Neural progenitor cell (in vitro differentiated cells): Measurements from ENCODE around the gene TRMT10B. TPM values are rescaled to one million over a fixed set of nuclear protein-coding genes. Genes with fewer than 3 reads are reported as not detected.
"Not testable (repeated sequence)": the region's sequence is repeated elsewhere in the genome, so short reads cannot be mapped to it uniquely, and the experiment has no call there.

Experiments
- DNase-seq: peaks from one replicate; pipeline ENCODE4 v3.0.0-alpha.2; 2016; ENCODE audit warnings: low spot score
- H2AFZ ChIP-seq: fragments of 200-600 bp; sonication (generic); replicated peaks from 2 replicates; pipeline ENCODE4 v1.6.1; 2016; ENCODE audit warnings: antibody characterized with exemption
- H3F3A ChIP-seq: fragments of 200-600 bp; sonication (generic); 2 replicates; pipeline ENCODE4 v1.6.1; 2016; ENCODE audit warnings: antibody characterized with exemption, low read depth
- H3K27ac ChIP-seq: fragments of 200-600 bp; sonication (generic); 2 replicates; pipeline ENCODE4 v1.5.1; 2016; ENCODE audit warnings: mild to moderate bottlenecking
- H3K27me3 ChIP-seq: fragments of 200-600 bp; sonication (generic); 2 replicates; pipeline ENCODE4 v1.6.1; 2016; ENCODE audit warnings: mild to moderate bottlenecking, moderate library complexity
- H3K36me3 ChIP-seq: fragments of 200-600 bp; sonication (generic); 2 replicates; pipeline ENCODE4 v1.5.1; 2016
- H3K4me1 ChIP-seq: fragments of 200-600 bp; sonication (generic); 2 replicates; pipeline ENCODE4 v1.6.1; 2016; ENCODE audit warnings: mixed run types
- H3K4me2 ChIP-seq: fragments of 200-600 bp; sonication (generic); 2 replicates; pipeline ENCODE4 v1.6.1; 2016
- H3K4me3 ChIP-seq: fragments of 200-600 bp; sonication (generic); 2 replicates; pipeline ENCODE4 v1.5.1; 2016
- H3K79me2 ChIP-seq: fragments of 200-600 bp; sonication (generic); 2 replicates; pipeline ENCODE4 v1.6.1; 2016; ENCODE audit warnings: low read depth
- H3K9ac ChIP-seq: fragments of 200-600 bp; sonication (generic); 2 replicates; pipeline ENCODE4 v1.6.1; 2016
- H3K9me3 ChIP-seq: fragments of 200-600 bp; sonication (generic); 2 replicates; pipeline ENCODE4 v1.5.1; 2016; ENCODE audit warnings: low read depth
- H4K20me1 ChIP-seq: fragments of 200-600 bp; sonication (generic); 2 replicates; pipeline ENCODE4 v1.6.1; 2016; ENCODE audit warnings: low read depth
- H3K27ac Mint-ChIP-seq: 3 replicates; pipeline ENCODE4 v1.8.0; 2021; ENCODE audit warnings: mixed read lengths
- H3K27me3 Mint-ChIP-seq: 2 replicates; pipeline ENCODE4 v1.8.0; 2022; ENCODE audit warnings: low read depth, mild to moderate bottlenecking, inconsistent platforms, moderate library complexity, mixed read lengths; ENCODE audit not compliant: insufficient read depth
- H3K36me3 Mint-ChIP-seq: 3 replicates; pipeline ENCODE4 v1.8.0; 2021; ENCODE audit warnings: mixed read lengths
- H3K4me1 Mint-ChIP-seq: 3 replicates; pipeline ENCODE4 v1.8.0; 2021; ENCODE audit warnings: mixed read lengths
- H3K4me3 Mint-ChIP-seq: 3 replicates; pipeline ENCODE4 v1.8.0; 2021; ENCODE audit warnings: mild to moderate bottlenecking, moderate library complexity, mixed read lengths
- H3K9me3 Mint-ChIP-seq: 3 replicates; pipeline ENCODE4 v1.8.0; 2020; ENCODE audit warnings: mixed read lengths
- EZH2 ChIP-seq: fragments of 200-600 bp; sonication (generic); IDR thresholded peaks from 2 replicates; pipeline ENCODE4 v1.6.1; 2017; ENCODE audit warnings: antibody characterized with exemption, mild to moderate bottlenecking, moderate library complexity
- EZH2phosphoT487 ChIP-seq: fragments of 200-600 bp; sonication (generic); IDR thresholded peaks from 2 replicates; pipeline ENCODE4 v1.6.1; 2017; ENCODE audit warnings: antibody characterized with exemption
- total RNA-seq: library from RNA; depleted of rRNA; stranded (reverse); fragments of >200 nt; gene quantifications from 2 replicates; pipeline ENCODE4 v1.2.3, GENCODE V29; 2015; ENCODE audit warnings: low replicate concordance
- TF ChIP-seq, protein P1 (sequence below): fragments of 200-600 bp; sonication (generic); IDR thresholded peaks from 2 replicates; pipeline ENCODE4 v1.5.1; 2017; ENCODE audit warnings: antibody characterized with exemption, mild to moderate bottlenecking

TRMT10B gene
- total RNA-seq, 1 donor from 2014 or later: 5.4 TPM

GRCh38 chr9:37761511-37761910, 7.9 kb downstream of the TRMT10B start:
- Histone ChIP-seq H3K36me3 (no peaks in the 10 kb centered on the region), H3F3A (no peaks in the 10 kb centered on the region), H3K27me3 (no peaks in the 10 kb centered on the region), H3K9me3 (no peaks in the 10 kb centered on the region), H3K4me1 (no peaks in the 10 kb centered on the region), H2AFZ (no peak overlapping the region), H4K20me1 (peaks cover 3% of the 10 kb centered on the region), H3K4me3 (no peak overlapping the region), H3K9ac (no peak overlapping the region), H3K4me2 (no peak overlapping the region), H3K79me2 (no peaks in the 10 kb centered on the region), H3K27ac (no peak overlapping the region)
- Mint-ChIP-seq H3K4me1 (no peaks in the 10 kb centered on the region), H3K27me3 (no peaks in the 10 kb centered on the region), H3K36me3 (peaks cover 11% of the 10 kb centered on the region), H3K9me3 (no peaks in the 10 kb centered on the region), H3K27ac (no peak overlapping the region), H3K4me3 (no peak overlapping the region)
- TF ChIP-seq EZH2 (no peak), EZH2phosphoT487 (no peak)
- TF ChIP-seq, protein P1, sequence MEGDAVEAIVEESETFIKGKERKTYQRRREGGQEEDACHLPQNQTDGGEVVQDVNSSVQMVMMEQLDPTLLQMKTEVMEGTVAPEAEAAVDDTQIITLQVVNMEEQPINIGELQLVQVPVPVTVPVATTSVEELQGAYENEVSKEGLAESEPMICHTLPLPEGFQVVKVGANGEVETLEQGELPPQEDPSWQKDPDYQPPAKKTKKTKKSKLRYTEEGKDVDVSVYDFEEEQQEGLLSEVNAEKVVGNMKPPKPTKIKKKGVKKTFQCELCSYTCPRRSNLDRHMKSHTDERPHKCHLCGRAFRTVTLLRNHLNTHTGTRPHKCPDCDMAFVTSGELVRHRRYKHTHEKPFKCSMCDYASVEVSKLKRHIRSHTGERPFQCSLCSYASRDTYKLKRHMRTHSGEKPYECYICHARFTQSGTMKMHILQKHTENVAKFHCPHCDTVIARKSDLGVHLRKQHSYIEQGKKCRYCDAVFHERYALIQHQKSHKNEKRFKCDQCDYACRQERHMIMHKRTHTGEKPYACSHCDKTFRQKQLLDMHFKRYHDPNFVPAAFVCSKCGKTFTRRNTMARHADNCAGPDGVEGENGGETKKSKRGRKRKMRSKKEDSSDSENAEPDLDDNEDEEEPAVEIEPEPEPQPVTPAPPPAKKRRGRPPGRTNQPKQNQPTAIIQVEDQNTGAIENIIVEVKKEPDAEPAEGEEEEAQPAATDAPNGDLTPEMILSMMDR: no peak
- no peak for DNase-seq

- peaks cover 14% of the 10 kb centered on the region for H3K36me3 Mint-ChIP-seq
- not testable (repeated sequence) for H3K4me3 ChIP-seq, H2AFZ ChIP-seq, H3K79me2 ChIP-seq, H3K9me3 Mint-ChIP-seq, H3K4me1 Mint-ChIP-seq, H3K27ac ChIP-seq, H4K20me1 ChIP-seq, H3K36me3 ChIP-seq, H3K4me3 Mint-ChIP-seq, H3F3A ChIP-seq, DNase-seq, H3K4me2 ChIP-seq, H3K4me1 ChIP-seq, H3K27me3 Mint-ChIP-seq, H3K27me3 ChIP-seq, H3K27ac Mint-ChIP-seq, H3K9me3 ChIP-seq, H3K9ac ChIP-seq
Observed at GRCh38 chr9:37765263-37765662, 11.7 kb downstream of the TRMT10B start.

- Mint-ChIP-seq H3K27me3 (no peaks in the 10 kb centered on the region), H3K4me1 (no peaks in the 10 kb centered on the region), H3K36me3 (peaks cover 9% of the 10 kb centered on the region), H3K4me3 (no peak overlapping the region), H3K27ac (no peak overlapping the region), H3K9me3 (no peaks in the 10 kb centered on the region)
- Histone ChIP-seq H3F3A (peaks cover 3% of the 10 kb centered on the region), H2AFZ (no peak overlapping the region), H3K27me3 (no peaks in the 10 kb centered on the region), H3K4me2 (no peak overlapping the region), H3K9ac (no peak overlapping the region), H3K79me2 (no peaks in the 10 kb centered on the region), H4K20me1 (no peaks in the 10 kb centered on the region), H3K27ac (no peak overlapping the region), H3K4me3 (no peak overlapping the region), H3K36me3 (no peaks in the 10 kb centered on the region), H3K4me1 (no peaks in the 10 kb centered on the region), H3K9me3 (no peaks in the 10 kb centered on the region)
- no peak for DNase-seq
- TF ChIP-seq EZH2: no peak
- no peak for TF ChIP-seq EZH2phosphoT487
- TF ChIP-seq, protein P1: no peak
Observed at GRCh38 chr9:37769306-37769705, 15.7 kb downstream of the TRMT10B start.

DNA sequence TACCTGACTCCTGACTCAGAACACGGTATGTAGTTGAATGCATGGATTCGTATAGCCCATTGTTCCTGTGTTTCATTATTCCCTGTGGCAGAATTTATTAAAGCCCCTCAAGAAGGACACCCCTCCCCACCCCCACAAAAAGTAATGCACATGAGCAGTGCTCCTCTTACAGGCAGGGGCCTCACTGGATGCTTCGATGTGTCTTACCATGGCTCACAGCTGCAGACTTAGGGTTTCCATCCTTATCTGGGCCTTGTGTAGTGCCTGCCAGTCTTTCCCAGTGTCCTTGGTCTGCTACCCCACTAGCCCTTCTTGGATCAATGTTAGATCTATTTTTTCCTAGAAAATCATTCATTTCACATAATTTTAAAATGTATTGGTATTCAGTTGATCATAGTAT, 16.4 kb downstream of the TRMT10B start:
- Mint-ChIP-seq H3K4me1 (no peaks in the 10 kb centered on the region), H3K4me3 (no peak overlapping the region), H3K27ac (no peak overlapping the region), H3K36me3 (peaks cover 6% of the 10 kb centered on the region), H3K9me3 (no peaks in the 10 kb centered on the region), H3K27me3 (no peaks in the 10 kb centered on the region)
- Histone ChIP-seq H3K79me2 (no peaks in the 10 kb centered on the region), H3F3A (peaks cover 3% of the 10 kb centered on the region), H3K27me3 (no peaks in the 10 kb centered on the region), H3K4me3 (no peak overlapping the region), H3K4me2 (no peak overlapping the region), H3K9me3 (no peaks in the 10 kb centered on the region), H3K9ac (no peak overlapping the region), H2AFZ (no peak overlapping the region), H3K27ac (no peak overlapping the region), H3K4me1 (no peaks in the 10 kb centered on the region), H3K36me3 (no peaks in the 10 kb centered on the region), H4K20me1 (no peaks in the 10 kb centered on the region)
- DNase-seq: no peak
- TF ChIP-seq EZH2phosphoT487 (no peak), EZH2 (no peak)
- TF ChIP-seq, protein P1: no peak
